ENCODE data around the gene PLCXD1.

PLCXD1 gene

GRCh38 chrX:331151-331824 is 50.1 kb downstream of the PLCXD1 start:
- peak overlapping the region; percentile 9 for H3K4me3 ChIP-seq (ENCODE audit: low read depth, low read length)
- no peak for DNase-seq (ENCODE audit: low read depth)

GRCh38 chrX:331825-332495 is 50.8 kb downstream of the PLCXD1 start:
- no peak for DNase-seq (ENCODE audit: low read depth)
- no peak overlapping the region for H3K4me3 ChIP-seq (ENCODE audit: low read depth, low read length)
- TF ChIP-seq CTCF (IDR thresholded peaks at IDR 0.05; ENCODE audit: low read depth, low read length, missing control alignments): no peak
- in situ Hi-C loops (cut with HindIII; ENCODE audit: low sequenced_read_pairs): no loop called here

More at GRCh38 chrX:331151-331824, 50.1 kb downstream of the PLCXD1 start:
- TF ChIP-seq CTCF (IDR thresholded peaks at IDR 0.05; ENCODE audit: low read depth, low read length, missing control alignments): no peak
- in situ Hi-C loops (cut with HindIII; ENCODE audit: low sequenced_read_pairs): no loop called here

GRCh38 chrX:332496-332860 is 51.3 kb downstream of the PLCXD1 start:
- no peak overlapping the region for H3K4me3 ChIP-seq (ENCODE audit: low read depth, low read length)
- in situ Hi-C loops (cut with HindIII; ENCODE audit: low sequenced_read_pairs): no loop called here
- no peak for DNase-seq (ENCODE audit: low read depth)
- no peak for TF ChIP-seq CTCF (IDR thresholded peaks at IDR 0.05; ENCODE audit: low read depth, low read length, missing control alignments)

GRCh38 chrX:332916-333610 is 51.9 kb downstream of the PLCXD1 start:
- no peak for TF ChIP-seq CTCF (IDR thresholded peaks at IDR 0.05; ENCODE audit: low read depth, low read length, missing control alignments)
- no peak for DNase-seq (ENCODE audit: low read depth)
- H3K4me3 ChIP-seq (ENCODE audit: low read depth, low read length): no peak overlapping the region
- in situ Hi-C loops (cut with HindIII; ENCODE audit: low sequenced_read_pairs): no loop called here

GRCh38 chrX:333611-334311 is 52.6 kb downstream of the PLCXD1 start:
- TF ChIP-seq CTCF (IDR thresholded peaks at IDR 0.05; ENCODE audit: low read depth, low read length, missing control alignments): no peak
- DNase-seq (ENCODE audit: low read depth): no peak
- H3K4me3 ChIP-seq (ENCODE audit: low read depth, low read length): no peak overlapping the region
- in situ Hi-C loops (cut with HindIII; ENCODE audit: low sequenced_read_pairs): no loop called here

GRCh38 chrX:334331-334891 is 53.2 kb downstream of the PLCXD1 start:
- TF ChIP-seq CTCF (IDR thresholded peaks at IDR 0.05; ENCODE audit: low read depth, low read length, missing control alignments): no peak
- in situ Hi-C loops (cut with HindIII; ENCODE audit: low sequenced_read_pairs): no loop called here
- no peak for DNase-seq (ENCODE audit: low read depth)

More at GRCh38 chrX:334331-334891, 53.2 kb downstream of the PLCXD1 start:
- no peak overlapping the region for H3K4me3 ChIP-seq (ENCODE audit: low read depth, low read length)

Measured in astrocyte of the cerebellum (primary cell).